GM18505 (cell line): Measurements from ENCODE around the gene SMR3B.

Experiments used
- ATAC-seq: cut with Tn5 transposase; IDR thresholded peaks from one replicate; pipeline ENCODE4 v1.9.1; 2021; ENCODE audit not compliant: unreplicated experiment
- POLR2A ChIP-seq: IDR thresholded peaks from 4 replicates; pipeline ENCODE4 v1.6.1; 2011; ENCODE audit warnings: borderline replicate concordance; ENCODE audit not compliant: insufficient read depth, insufficient read length; ENCODE audit errors: extremely low read depth

The SMR3B gene

GRCh38 chr4:70397580-70397979, 14.6 kb downstream of the SMR3B start, which contains the start of gene OPRPN:
OPRPN (plus strand) TSS chr4:70397940; CDS start chr4:70399286, 1,346 bp downstream.
- no peak for TF ChIP-seq POLR2A
- ATAC-seq, result no peak

GRCh38 chr4:70399319-70399718, 16.4 kb downstream of the SMR3B start:
- ATAC-seq, result no peak
- no peak for TF ChIP-seq POLR2A

GRCh38 chr4:70402762-70403161, 19.8 kb downstream of the SMR3B start:
- no peak for ATAC-seq
- TF ChIP-seq POLR2A, result no peak

- no peak for ATAC-seq
- TF ChIP-seq POLR2A, result no peak
Measured at GRCh38 chr4:70405765-70406164, 22.8 kb downstream of the SMR3B start.

GRCh38 chr4:70425306-70425705, 42.4 kb downstream of the SMR3B start:
- TF ChIP-seq POLR2A, result no peak
- no peak for ATAC-seq

GRCh38 chr4:70426789-70427188, 43.9 kb downstream of the SMR3B start:
- no peak for ATAC-seq
- no peak for TF ChIP-seq POLR2A

- no peak for ATAC-seq
- no peak for TF ChIP-seq POLR2A
Measured at GRCh38 chr4:70437197-70437596, 54.3 kb downstream of the SMR3B start.
